HCEC 1CT (cell line): ENCODE data around the gene SRSF9.
A peak's percentile ranks its signal among the peaks of the same experiment; 100 is the strongest.
"Not testable (repeated sequence)": the region's sequence is repeated elsewhere in the genome, so short reads cannot be mapped to it uniquely, and the experiment has no call there.

Experiments
- DNase-seq: peaks from one replicate; pipeline ENCODE4 v3.0.0-alpha.2; 2017

The SRSF9 gene, protein sequence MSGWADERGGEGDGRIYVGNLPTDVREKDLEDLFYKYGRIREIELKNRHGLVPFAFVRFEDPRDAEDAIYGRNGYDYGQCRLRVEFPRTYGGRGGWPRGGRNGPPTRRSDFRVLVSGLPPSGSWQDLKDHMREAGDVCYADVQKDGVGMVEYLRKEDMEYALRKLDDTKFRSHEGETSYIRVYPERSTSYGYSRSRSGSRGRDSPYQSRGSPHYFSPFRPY

GRCh38 chr12:120469450-120470149 lies at the start of gene SRSF9:
TSS of gene SRSF9 (minus strand) at chr12:120469748. CDS start at chr12:120469609, 139 bp downstream.
- peak; percentile 97 for DNase-seq

DNA sequence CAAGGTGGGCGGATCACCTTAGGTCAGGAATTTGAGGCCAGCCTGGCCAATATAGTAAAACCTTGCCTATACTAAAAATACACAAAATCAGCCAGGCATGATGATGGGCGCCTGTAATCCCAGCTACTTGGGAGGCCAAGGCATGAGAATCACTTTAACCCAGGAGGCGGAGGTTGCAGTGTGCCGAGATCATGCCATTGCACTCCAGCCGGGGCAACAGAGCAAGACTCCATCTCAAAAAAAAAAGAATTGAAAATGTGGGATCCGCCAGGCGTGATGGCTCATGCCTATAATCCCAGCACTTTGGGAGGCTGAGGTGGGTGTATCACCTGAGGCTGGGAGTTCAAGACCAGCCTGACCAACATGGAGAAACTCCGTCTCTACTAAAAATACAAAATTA lies 49.8 kb upstream of the SRSF9 start:
- not testable (repeated sequence) for DNase-seq

GRCh38 chr12:120515496-120515895 lies 45.9 kb upstream of the SRSF9 start:
- no peak for DNase-seq

DNA sequence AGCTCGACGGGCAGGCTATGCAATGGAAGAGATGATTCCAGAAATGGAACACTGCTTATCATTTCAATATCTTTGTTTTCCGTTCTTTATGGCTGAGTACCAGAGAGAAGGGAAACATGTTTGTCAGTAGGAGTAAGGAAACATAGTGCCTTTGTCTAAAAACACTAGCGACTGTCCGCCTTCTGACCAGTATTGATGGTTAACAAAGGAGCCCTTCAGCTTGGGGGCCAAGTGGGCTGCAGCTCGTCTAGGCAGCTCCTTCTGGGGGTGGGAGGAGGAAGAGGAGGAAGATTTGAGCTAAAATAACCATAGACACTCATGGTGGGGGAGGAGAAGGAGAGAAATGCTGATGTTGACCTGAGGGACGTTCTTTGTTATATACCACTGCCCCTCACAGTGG lies 44.5 kb upstream of the SRSF9 start:
- DNase-seq, result no peak

GRCh38 chr12:120508537-120508936 lies 39.0 kb upstream of the SRSF9 start:
- no peak for DNase-seq

- no peak for DNase-seq
These were observed 35.0 kb upstream of the SRSF9 start for GRCh38 chr12:120504587-120504986.

DNA sequence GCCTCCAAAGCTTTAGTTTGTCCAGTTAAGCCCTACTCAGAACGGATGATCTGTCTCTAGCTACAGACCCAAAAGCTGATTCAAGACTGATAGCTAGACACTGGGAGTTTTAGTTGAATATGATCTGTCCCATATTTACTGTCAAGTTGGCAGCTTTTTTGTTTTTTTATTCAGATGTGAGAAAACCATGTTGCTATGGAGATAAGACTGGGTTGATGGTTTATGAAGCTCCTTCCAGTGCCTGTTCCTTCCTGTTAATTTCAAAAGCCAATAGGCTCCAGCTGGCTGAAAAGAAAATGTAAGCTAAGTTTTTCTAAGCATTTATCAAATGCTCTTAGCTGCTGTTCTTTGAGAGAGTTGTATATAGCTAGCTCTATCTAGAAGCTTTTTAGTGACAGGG lies 31.0 kb upstream of the SRSF9 start:
- no peak for DNase-seq

DNA sequence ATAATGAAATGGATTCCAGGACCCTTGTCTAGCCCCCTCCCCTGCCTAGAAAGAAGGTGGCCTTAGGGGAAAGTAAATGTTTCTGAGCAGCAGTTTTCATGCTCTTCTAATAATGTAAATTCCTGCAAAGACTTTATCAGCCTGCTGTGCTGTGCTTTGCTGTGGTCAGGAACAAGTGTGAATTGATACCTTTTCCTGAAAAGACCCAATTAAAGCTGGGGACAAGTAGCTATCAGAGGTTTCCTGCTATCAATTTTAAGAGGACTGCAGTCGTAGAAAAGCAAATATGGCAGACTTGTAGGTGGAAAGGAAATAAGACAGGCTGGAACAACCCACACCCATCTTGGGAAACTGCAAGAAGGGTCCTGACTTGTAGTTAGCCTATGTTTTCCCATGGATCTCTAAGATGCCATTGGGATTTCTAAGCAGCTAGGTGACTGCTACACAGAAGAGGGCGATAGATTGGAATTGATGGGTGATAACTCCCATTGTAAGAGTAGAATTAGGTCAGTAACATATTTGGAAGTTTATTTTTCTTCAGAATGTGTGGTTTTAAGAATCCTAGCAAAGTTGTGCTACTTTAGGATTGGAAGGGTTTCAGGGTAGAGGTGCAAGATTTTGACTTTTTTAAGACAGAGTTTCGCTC lies 29.4 kb upstream of the SRSF9 start:
- no peak for DNase-seq

GRCh38 chr12:120497524-120498150 lies 28.1 kb upstream of the SRSF9 start:
- DNase-seq, result peak; percentile 18

GRCh38 chr12:120496413-120497340 lies 27.1 kb upstream of the SRSF9 start:
- DNase-seq, result peak; percentile 57

DNA sequence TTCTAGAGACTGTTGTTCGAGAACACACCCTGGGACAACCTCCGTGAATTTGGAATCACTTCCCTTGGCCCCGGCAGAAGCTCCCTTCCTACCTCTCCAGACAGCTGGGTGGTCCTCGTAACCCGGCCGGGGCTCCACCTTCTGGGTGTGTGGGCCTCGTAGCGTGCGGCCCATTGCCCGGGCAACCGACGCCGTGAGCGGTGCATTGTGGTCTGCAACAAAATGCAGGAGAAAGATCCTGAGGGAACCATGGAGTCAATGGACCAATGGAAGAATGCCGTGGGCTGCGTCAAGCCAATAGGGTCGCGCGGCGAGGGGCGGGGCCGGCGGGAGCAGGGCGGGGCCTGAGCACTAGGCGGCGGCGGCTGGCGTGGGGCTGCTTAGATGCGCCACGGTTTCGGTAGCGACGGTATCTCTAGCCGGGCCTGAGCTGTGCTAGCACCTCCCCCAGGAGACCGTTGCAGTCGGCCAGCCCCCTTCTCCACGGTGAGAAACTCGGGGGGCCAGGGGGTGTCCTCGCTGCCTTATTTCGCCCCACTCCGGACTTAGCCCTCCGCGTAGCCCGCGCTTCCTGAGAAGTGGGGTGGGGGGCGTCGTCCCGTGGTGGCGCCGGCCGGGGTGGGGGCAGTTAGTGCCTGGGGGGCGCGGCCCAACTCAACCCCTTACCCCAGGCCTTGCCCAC lies 26.3 kb upstream of the SRSF9 start, which contains the start of gene DYNLL1:
Gene DYNLL1, plus strand, starts transcription at position 383 of the 682 bp plus-strand sequence. CDS start 309 bp downstream, outside the sequence.
- DNase-seq, result peak; percentile 94

DNA sequence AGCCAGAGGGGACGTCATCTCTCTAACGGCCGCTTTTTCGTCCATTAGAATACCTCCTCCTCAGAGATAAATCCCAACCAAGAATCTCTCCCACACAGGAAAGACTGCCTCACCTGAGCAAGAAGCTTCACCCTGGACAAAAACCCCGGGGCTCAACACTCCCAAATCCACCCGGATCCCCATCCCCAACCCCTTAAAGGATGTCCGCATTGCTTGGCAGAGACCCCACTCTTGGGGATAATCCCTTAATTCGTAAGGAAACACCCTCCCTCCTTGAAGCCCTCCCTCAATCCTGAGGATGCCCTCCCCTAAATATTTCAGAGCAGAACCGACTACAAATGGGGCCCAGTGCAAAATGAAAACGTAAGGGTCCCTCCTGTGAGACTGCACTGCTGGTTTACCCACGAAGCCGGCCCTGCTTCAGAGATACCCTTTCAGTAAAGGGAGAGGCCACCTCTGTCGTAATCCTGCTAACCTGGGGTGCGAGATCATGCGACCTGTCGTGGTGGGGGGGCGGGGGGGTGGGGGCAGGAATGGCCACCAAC lies 25.7 kb upstream of the SRSF9 start:
- no peak for DNase-seq

DNA sequence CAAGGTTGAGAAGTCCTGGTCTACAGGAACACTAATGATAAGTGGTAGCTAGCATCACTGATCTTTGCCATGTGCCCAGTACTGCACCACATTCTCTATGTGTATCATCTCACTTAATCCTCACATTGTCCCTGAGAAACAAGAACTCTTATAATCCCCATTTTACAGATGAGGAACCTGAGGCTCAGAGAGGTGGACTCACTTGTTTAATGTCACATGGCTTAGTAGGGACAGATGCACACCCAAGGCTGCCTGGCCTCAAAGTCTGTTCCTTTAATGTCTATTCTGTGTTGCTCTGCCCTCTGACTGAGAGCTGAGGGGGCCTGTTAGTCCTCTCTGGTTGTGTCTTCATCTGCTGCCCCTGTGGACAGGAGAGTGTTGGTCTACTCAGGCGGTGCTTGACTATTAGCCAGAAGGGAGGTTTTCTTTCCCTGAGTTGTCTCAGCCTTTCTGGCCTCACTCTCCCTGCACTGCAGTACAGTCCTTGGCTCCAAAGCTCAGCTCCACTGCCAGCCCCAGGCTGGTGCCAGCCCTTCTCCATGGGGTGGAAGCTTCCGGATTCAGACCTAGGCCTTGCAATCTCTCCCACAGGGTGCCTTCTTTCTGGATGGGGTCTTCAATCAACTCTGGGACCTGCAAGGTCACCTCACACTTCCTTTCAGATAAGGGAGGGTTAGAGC lies 21.4 kb upstream of the SRSF9 start:
- no peak for DNase-seq

GRCh38 chr12:120490325-120490724 lies 20.8 kb upstream of the SRSF9 start:
- no peak for DNase-seq

DNA sequence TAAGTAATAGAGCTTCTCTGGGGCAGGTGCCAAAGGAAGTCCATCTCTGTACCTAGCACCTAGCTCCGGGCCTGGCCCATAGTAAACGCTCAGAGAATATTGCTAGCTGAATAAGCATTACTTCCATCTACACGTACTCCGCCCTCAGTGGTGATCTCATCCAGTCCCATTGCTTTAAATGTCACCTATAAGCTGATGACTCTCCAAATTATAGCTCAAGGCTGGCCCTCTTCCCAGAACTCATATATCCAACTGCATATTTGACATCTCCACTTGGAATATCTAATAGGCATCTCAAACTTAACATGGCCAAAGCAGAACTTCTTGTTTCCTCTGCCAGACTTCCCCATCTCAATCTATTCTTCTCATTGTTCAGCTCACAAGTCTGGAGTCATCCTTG lies 19.5 kb upstream of the SRSF9 start:
- DNase-seq, result no peak

- no peak for DNase-seq
These were observed 18.6 kb upstream of the SRSF9 start for GRCh38 chr12:120488057-120488640.

DNA sequence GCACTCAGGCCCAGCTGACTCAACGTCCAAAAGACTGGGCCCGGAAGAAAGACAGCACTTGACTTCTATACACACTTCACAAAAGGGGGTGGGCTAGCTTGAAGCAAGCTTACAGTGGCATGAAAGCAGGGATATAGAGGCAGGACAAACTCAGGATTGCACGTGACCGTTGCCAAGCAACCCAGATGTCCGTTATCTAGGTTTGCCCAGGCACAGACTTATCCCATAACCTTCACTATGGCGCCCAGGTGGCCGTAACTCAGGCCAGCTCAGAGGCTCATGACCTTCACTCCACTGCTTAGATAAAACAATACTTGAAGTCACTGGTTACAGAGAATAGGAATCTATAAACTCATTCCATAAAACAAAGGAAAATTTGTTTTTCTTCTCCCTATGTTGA lies 18.0 kb upstream of the SRSF9 start:
- DNase-seq, result not testable (repeated sequence)

- DNase-seq, result no peak
These were observed 16.7 kb upstream of the SRSF9 start for GRCh38 chr12:120485961-120486881.

DNA sequence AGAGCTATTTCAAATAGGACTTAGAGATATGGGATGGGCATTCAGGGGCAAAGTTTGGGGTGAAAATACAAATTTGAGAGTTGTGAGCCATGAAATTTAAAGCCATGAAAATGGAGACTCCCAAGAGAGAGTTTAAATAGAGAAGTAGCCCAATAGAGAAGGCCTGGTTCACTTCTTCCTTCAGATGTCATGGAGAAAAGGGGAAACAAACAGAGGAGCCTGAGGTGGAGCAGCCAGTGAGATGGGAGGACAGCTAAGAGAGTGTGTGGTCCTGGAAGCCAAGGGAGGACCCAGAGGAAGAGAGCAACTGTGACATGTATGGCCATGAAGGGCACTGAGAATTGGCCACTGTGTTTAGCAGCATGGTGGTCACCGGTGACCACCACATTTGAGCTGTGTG lies 14.1 kb upstream of the SRSF9 start:
- no peak for DNase-seq
